NCI-H2107 treated with DMSO at 0.1 percent for 48 hours (cell line): ENCODE data around the gene NOXA1.
"Not testable (repeated sequence)": the region's sequence is repeated elsewhere in the genome, so short reads cannot be mapped to it uniquely, and the experiment has no call there.

ENCODE experiments used
- DNase-seq: peaks from one replicate; lab custom pipeline; 2025; ENCODE audit not compliant: unreplicated experiment; lab: John Stamatoyannopoulos, UW

NOXA1 gene

GRCh38 chr9:137406085-137406760, 17.0 kb upstream of the NOXA1 start:
- DNase-seq = no peak

GRCh38 chr9:137406876-137407589, 16.2 kb upstream of the NOXA1 start:
- no peak for DNase-seq

GRCh38 chr9:137407590-137408300, 15.4 kb upstream of the NOXA1 start:
- DNase-seq = no peak

GRCh38 chr9:137408651-137409405, 14.4 kb upstream of the NOXA1 start:
- DNase-seq = no peak

- DNase-seq = no peak
Measured at GRCh38 chr9:137409515-137409914, 13.7 kb upstream of the NOXA1 start.

GRCh38 chr9:137410236-137410890, 12.8 kb upstream of the NOXA1 start:
- DNase-seq = not testable (repeated sequence)

GRCh38 chr9:137410891-137411249, 12.3 kb upstream of the NOXA1 start:
- no peak for DNase-seq

- no peak for DNase-seq
Measured at GRCh38 chr9:137411260-137411644, 11.9 kb upstream of the NOXA1 start.

- no peak for DNase-seq
Measured at GRCh38 chr9:137411645-137412380, 11.4 kb upstream of the NOXA1 start.

GRCh38 chr9:137412431-137412830, 10.8 kb upstream of the NOXA1 start:
- no peak for DNase-seq

GRCh38 chr9:137415451-137415850, 7.7 kb upstream of the NOXA1 start:
- DNase-seq = no peak

- no peak for DNase-seq
Measured at GRCh38 chr9:137416006-137416562, 7.1 kb upstream of the NOXA1 start.

GRCh38 chr9:137416563-137417151, 6.5 kb upstream of the NOXA1 start:
- DNase-seq = no peak

- no peak for DNase-seq
Measured at GRCh38 chr9:137417161-137418021, 5.8 kb upstream of the NOXA1 start.

GRCh38 chr9:137421838-137422603, 1.2 kb upstream of the NOXA1 start:
- no peak for DNase-seq

- DNase-seq = no peak
Measured at GRCh38 chr9:137423514-137424291, 510 bp downstream of the NOXA1 start.

GRCh38 chr9:137426018-137426681, 3.0 kb downstream of the NOXA1 start:
- DNase-seq = no peak
